ENCODE data around the gene SSX2IP. TPM values are rescaled to one million over a fixed set of nuclear protein-coding genes. Genes with fewer than 3 reads are reported as not detected.

SSX2IP gene
- total and polyA plus RNA-seq, 4 donors: 3.7 to 21.8 (median 6.4) TPM

GRCh38 chr1:84619383-84620102 lies 70.7 kb downstream of the SSX2IP start:
- 71% methylated on average over 9 of the region's 9 CpGs for WGBS
- Histone ChIP-seq H3K36me3 (ENCODE audit: control insufficient read depth in 4 of 4, insufficient read depth in 3 of 4, low read depth in 1 of 4, low read length in 3 of 4) (no peaks in the 10 kb centered on the region), H3K27ac (ENCODE audit: low read depth in 1 of 2, low read length in 2 of 2) (peak overlapping the region in 1 of 2 donors; percentile 50), H3K9me3 (ENCODE audit: control insufficient read depth in 4 of 4, low read length in 3 of 4) (no peaks in the 10 kb centered on the region), H3K4me3 (ENCODE audit: low read depth in 1 of 3, low read length in 3 of 3) (no peak overlapping the region), H3K9ac (ENCODE audit: low read depth in 1 of 2, low read length in 2 of 2) (no peak overlapping the region), H3K27me3 (ENCODE audit: control insufficient read depth in 4 of 4, insufficient read depth in 4 of 4, low read length in 3 of 4) (no peaks in the 10 kb centered on the region), H3K4me1 (ENCODE audit: control insufficient read depth in 4 of 4, insufficient read depth in 4 of 4, low read length in 3 of 4) (peaks cover 0 to 9% (median 3%) of the 10 kb centered on the region in 4 donors)
- TF ChIP-seq NR2F2 (IDR thresholded peaks at IDR 0.05) (peak; percentile 17), FOXA2 (IDR thresholded peaks at IDR 0.05) (no peak), TAF1 (conservative IDR thresholded peaks at IDR 0.05) (no peak)
- DNase-seq (ENCODE audit: low spot score): no peak

DNA sequence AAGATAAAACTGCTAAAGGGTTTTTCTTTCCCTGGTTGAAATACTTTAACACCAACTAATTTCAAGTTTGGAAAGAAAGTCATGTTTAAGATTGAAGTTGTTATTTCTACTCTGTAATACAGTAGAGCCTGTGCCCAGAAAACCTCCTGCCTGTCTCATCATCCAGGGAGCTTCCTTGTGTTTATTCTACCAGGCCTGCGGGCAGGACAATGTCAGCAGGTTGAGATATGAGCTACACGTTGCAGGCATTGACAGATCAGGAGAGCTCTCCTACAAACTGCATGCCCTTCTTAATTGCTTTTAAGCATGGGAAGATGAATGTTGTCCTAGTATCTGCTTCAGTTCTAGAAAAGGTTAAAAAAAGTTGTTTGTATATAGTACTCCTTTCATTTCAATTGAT lies 72.9 kb downstream of the SSX2IP start:
- Histone ChIP-seq H3K27ac (ENCODE audit: low read depth in 1 of 2, low read length in 2 of 2) (no peak overlapping the region), H3K9me3 (ENCODE audit: control insufficient read depth in 4 of 4, low read length in 3 of 4) (peaks cover 0 to 4% (median 0%) of the 10 kb centered on the region in 4 donors), H3K9ac (ENCODE audit: low read depth in 1 of 2, low read length in 2 of 2) (no peak overlapping the region), H3K27me3 (ENCODE audit: control insufficient read depth in 4 of 4, insufficient read depth in 4 of 4, low read length in 3 of 4) (no peaks in the 10 kb centered on the region), H3K4me3 (ENCODE audit: low read depth in 1 of 3, low read length in 3 of 3) (no peak overlapping the region), H3K4me1 (ENCODE audit: control insufficient read depth in 4 of 4, insufficient read depth in 4 of 4, low read length in 3 of 4) (peaks cover 0 to 9% (median 3%) of the 10 kb centered on the region in 4 donors), H3K36me3 (ENCODE audit: control insufficient read depth in 4 of 4, insufficient read depth in 3 of 4, low read depth in 1 of 4, low read length in 3 of 4) (no peaks in the 10 kb centered on the region)
- TF ChIP-seq YY1 (IDR thresholded peaks at IDR 0.05) (no peak), HNF4G (IDR thresholded peaks at IDR 0.05) (no peak), EGR1 (IDR thresholded peaks at IDR 0.05; ENCODE audit: low read depth in 2 of 2) (no peak), REST (IDR thresholded peaks at IDR 0.05) (no peak), GABPA (IDR thresholded peaks at IDR 0.05 in 1 of 2, conservative IDR thresholded peaks at IDR 0.05 in 1 of 2) (no peak), MAX (IDR thresholded peaks at IDR 0.05) (no peak), TAF1 (conservative IDR thresholded peaks at IDR 0.05) (no peak), NR2F2 (IDR thresholded peaks at IDR 0.05) (no peak), FOXA1 (IDR thresholded peaks at IDR 0.05) (no peak)
- DNase-seq (ENCODE audit: low spot score): no peak
- WGBS: 65% methylated on average over 2 of the region's 2 CpGs

DNA sequence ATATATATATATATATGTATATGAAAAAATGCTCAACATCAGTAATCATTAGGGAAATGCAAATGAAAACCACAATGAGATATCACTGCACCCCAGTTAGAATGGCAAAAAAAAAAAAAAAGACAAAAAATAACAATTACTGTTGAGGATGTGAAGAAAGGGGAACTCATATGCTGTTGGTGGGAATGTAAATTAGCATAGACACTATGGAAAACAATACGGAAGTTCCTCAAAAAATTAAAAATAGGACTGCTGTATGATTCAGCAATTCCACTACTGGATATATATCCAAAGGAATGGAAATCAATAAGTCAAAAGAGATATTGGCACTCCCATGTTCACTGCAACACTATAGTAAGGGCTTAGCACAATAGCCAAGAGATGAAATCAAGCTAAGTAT lies 74.5 kb downstream of the SSX2IP start:
- H3K36me3 ChIP-seq (ENCODE audit: control insufficient read depth in 4 of 4, insufficient read depth in 3 of 4, low read depth in 1 of 4, low read length in 3 of 4): no peaks in the 10 kb centered on the region
- no peak overlapping the region for H3K27ac ChIP-seq (ENCODE audit: low read depth in 1 of 2, low read length in 2 of 2)
- DNase-seq (ENCODE audit: low spot score): no peak
- no peaks in the 10 kb centered on the region for H3K27me3 ChIP-seq (ENCODE audit: control insufficient read depth in 4 of 4, insufficient read depth in 4 of 4, low read length in 3 of 4)
- peaks cover 0 to 6% (median 3%) of the 10 kb centered on the region in 4 donors for H3K4me1 ChIP-seq (ENCODE audit: control insufficient read depth in 4 of 4, insufficient read depth in 4 of 4, low read length in 3 of 4)
- 83% methylated on average over 1 of the region's 1 CpG for WGBS
- H3K9ac ChIP-seq (ENCODE audit: low read depth in 1 of 2, low read length in 2 of 2): no peak overlapping the region
- H3K4me3 ChIP-seq (ENCODE audit: low read depth in 1 of 3, low read length in 3 of 3): no peak overlapping the region
- peaks cover 0 to 4% (median 0%) of the 10 kb centered on the region in 4 donors for H3K9me3 ChIP-seq (ENCODE audit: control insufficient read depth in 4 of 4, low read length in 3 of 4)
- TF ChIP-seq MAX (IDR thresholded peaks at IDR 0.05) (no peak), FOXA1 (IDR thresholded peaks at IDR 0.05) (no peak), RAD21 (IDR thresholded peaks at IDR 0.05) (no peak), NR2F2 (IDR thresholded peaks at IDR 0.05) (no peak), GABPA (IDR thresholded peaks at IDR 0.05 in 1 of 2, conservative IDR thresholded peaks at IDR 0.05 in 1 of 2) (no peak), TAF1 (conservative IDR thresholded peaks at IDR 0.05) (no peak), ATF3 (IDR thresholded peaks at IDR 0.05) (no peak), EGR1 (IDR thresholded peaks at IDR 0.05; ENCODE audit: low read depth in 2 of 2) (no peak), JUND (IDR thresholded peaks at IDR 0.05) (no peak), SP1 (IDR thresholded peaks at IDR 0.05) (no peak), FOXA2 (IDR thresholded peaks at IDR 0.05) (no peak), RXRA (IDR thresholded peaks at IDR 0.05) (no peak), HNF4G (IDR thresholded peaks at IDR 0.05) (no peak), REST (IDR thresholded peaks at IDR 0.05) (no peak)
- TF ChIP-seq, protein P1, sequence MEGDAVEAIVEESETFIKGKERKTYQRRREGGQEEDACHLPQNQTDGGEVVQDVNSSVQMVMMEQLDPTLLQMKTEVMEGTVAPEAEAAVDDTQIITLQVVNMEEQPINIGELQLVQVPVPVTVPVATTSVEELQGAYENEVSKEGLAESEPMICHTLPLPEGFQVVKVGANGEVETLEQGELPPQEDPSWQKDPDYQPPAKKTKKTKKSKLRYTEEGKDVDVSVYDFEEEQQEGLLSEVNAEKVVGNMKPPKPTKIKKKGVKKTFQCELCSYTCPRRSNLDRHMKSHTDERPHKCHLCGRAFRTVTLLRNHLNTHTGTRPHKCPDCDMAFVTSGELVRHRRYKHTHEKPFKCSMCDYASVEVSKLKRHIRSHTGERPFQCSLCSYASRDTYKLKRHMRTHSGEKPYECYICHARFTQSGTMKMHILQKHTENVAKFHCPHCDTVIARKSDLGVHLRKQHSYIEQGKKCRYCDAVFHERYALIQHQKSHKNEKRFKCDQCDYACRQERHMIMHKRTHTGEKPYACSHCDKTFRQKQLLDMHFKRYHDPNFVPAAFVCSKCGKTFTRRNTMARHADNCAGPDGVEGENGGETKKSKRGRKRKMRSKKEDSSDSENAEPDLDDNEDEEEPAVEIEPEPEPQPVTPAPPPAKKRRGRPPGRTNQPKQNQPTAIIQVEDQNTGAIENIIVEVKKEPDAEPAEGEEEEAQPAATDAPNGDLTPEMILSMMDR (IDR thresholded peaks at IDR 0.05; ENCODE audit: low read depth, low read length, missing input control): no peak

Data from liver (tissue), 9 donors.